Astrocyte of the spinal cord (primary cell): ENCODE results near the gene R3HCC1L.
A peak's percentile ranks its signal among the peaks of the same experiment; 100 is the strongest.

Experiments used
- DNase-seq: peaks from one replicate; pipeline ENCODE4 v3.0.0; 2011; ENCODE audit warnings: low read depth, low spot score
- H3K4me3 ChIP-seq: 2 replicates; pipeline ENCODE4 v1.5.1; 2011; ENCODE audit warnings: low read depth, mild to moderate bottlenecking, low read length, moderate library complexity
- in situ Hi-C: cut with HindIII; loops from 2 replicates; pipeline ENCODE4 v1.10.0; 2017; ENCODE audit warnings: low sequenced_read_pairs
- TF ChIP-seq, protein P1 (sequence below): IDR thresholded peaks from 2 replicates; pipeline ENCODE4 v1.5.1; 2012; ENCODE audit warnings: low read depth, mild to moderate bottlenecking, low read length, inconsistent platforms

R3HCC1L gene

GRCh38 chr10:98235846-98236245 lies 101.4 kb downstream of the R3HCC1L start:
- TF ChIP-seq, protein P1, sequence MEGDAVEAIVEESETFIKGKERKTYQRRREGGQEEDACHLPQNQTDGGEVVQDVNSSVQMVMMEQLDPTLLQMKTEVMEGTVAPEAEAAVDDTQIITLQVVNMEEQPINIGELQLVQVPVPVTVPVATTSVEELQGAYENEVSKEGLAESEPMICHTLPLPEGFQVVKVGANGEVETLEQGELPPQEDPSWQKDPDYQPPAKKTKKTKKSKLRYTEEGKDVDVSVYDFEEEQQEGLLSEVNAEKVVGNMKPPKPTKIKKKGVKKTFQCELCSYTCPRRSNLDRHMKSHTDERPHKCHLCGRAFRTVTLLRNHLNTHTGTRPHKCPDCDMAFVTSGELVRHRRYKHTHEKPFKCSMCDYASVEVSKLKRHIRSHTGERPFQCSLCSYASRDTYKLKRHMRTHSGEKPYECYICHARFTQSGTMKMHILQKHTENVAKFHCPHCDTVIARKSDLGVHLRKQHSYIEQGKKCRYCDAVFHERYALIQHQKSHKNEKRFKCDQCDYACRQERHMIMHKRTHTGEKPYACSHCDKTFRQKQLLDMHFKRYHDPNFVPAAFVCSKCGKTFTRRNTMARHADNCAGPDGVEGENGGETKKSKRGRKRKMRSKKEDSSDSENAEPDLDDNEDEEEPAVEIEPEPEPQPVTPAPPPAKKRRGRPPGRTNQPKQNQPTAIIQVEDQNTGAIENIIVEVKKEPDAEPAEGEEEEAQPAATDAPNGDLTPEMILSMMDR, result no peak
- no peak overlapping the region for H3K4me3 ChIP-seq
- DNase-seq, result no peak
- in situ Hi-C loops, result no loop called here

- in situ Hi-C loops, result no loop called here
- TF ChIP-seq, protein P1, result no peak
- no peak overlapping the region for H3K4me3 ChIP-seq
- DNase-seq, result no peak
Measured at GRCh38 chr10:98236862-98237261, 102.4 kb downstream of the R3HCC1L start.

GRCh38 chr10:98238391-98238790 lies 103.9 kb downstream of the R3HCC1L start:
- no peak for DNase-seq
- in situ Hi-C loops, result no loop called here
- TF ChIP-seq, protein P1, result no peak

DNA sequence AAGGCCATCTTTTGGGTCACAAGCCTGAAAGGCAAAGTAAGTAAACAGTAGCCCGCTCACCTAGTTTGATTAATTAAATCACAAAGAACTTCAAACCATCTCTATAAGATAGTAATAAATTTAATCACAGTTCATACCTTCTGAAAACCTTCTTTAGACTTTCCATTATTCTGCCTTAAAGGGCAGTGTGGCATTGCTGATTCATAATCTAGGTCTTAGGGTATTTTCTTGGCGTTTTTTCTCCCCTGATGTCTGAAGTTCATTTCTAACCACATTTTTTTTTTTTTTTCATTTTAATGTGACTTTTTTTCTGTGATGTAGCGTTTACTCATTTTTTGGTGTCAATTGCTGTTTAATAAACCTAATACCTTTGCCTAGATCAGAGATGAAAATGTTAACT lies 106.1 kb downstream of the R3HCC1L start:
- in situ Hi-C loops, result no loop called here
- H3K4me3 ChIP-seq, result no peak overlapping the region
- TF ChIP-seq, protein P1, result no peak
- no peak for DNase-seq

More at GRCh38 chr10:98238391-98238790, 103.9 kb downstream of the R3HCC1L start:
- no peak overlapping the region for H3K4me3 ChIP-seq

GRCh38 chr10:98242823-98243222 lies 108.4 kb downstream of the R3HCC1L start:
- TF ChIP-seq, protein P1, result peak; percentile 50
- no peak overlapping the region for H3K4me3 ChIP-seq
- in situ Hi-C loops, result no loop called here
- DNase-seq, result peak; percentile 51

- TF ChIP-seq, protein P1, result no peak
- in situ Hi-C loops, result no loop called here
- no peak overlapping the region for H3K4me3 ChIP-seq
- no peak for DNase-seq
Measured at GRCh38 chr10:98244141-98244540, 109.7 kb downstream of the R3HCC1L start.

- TF ChIP-seq, protein P1, result no peak
- in situ Hi-C loops, result no loop called here
- DNase-seq, result no peak
- no peak overlapping the region for H3K4me3 ChIP-seq
Measured at GRCh38 chr10:98244586-98244985, 110.1 kb downstream of the R3HCC1L start.
